Liver (tissue), 9 donors: ENCODE data around the gene ARHGAP23. TPM values are rescaled to one million over a fixed set of nuclear protein-coding genes. Genes with fewer than 3 reads are reported as not detected.

Experiments
- DNase-seq: peaks from one replicate; pipeline ENCODE4 v3.0.0-alpha.2; 2017; ENCODE audit warnings: low spot score
- H3K27ac ChIP-seq, 2 donors: one replicate each; pipeline ENCODE4 v1.7.0; 2013; ENCODE audit warnings: inconsistent platforms in 2 of 2, low read length in 2 of 2, control low read depth in 1 of 2, low read depth in 1 of 2, mild to moderate bottlenecking in 1 of 2
- H3K27me3 ChIP-seq, 4 donors: one replicate each; pipeline versions ENCODE4 v1.6.1 to v1.7.0; 2013; ENCODE audit warnings: low read length in 3 of 4, inconsistent platforms in 1 of 4, mild to moderate bottlenecking in 1 of 4, moderate library complexity in 1 of 4; ENCODE audit not compliant: control insufficient read depth in 4 of 4, insufficient read depth in 4 of 4
- H3K36me3 ChIP-seq, 4 donors: one replicate each; pipeline versions ENCODE4 v1.6.1 to v1.7.0; 2013; ENCODE audit warnings: low read length in 3 of 4, mild to moderate bottlenecking in 3 of 4, low read depth in 1 of 4, moderate library complexity in 1 of 4; ENCODE audit not compliant: control insufficient read depth in 4 of 4, insufficient read depth in 3 of 4
- H3K4me1 ChIP-seq, 4 donors: one replicate each; pipeline versions ENCODE4 v1.6.1 to v1.7.0; 2013; ENCODE audit warnings: low read length in 3 of 4, mild to moderate bottlenecking in 3 of 4, moderate library complexity in 1 of 4; ENCODE audit not compliant: control insufficient read depth in 4 of 4, insufficient read depth in 4 of 4
- H3K4me3 ChIP-seq, 3 donors: one replicate each; pipeline versions ENCODE4 v1.6.1 to v1.7.0; 2013; ENCODE audit warnings: low read length in 3 of 3, control low read depth in 1 of 3, low read depth in 1 of 3, mild to moderate bottlenecking in 1 of 3
- H3K9ac ChIP-seq, 2 donors: one replicate each; pipeline ENCODE4 v1.7.0; 2013; ENCODE audit warnings: low read length in 2 of 2, mild to moderate bottlenecking in 2 of 2, moderate library complexity in 2 of 2, control low read depth in 1 of 2, low read depth in 1 of 2
- H3K9me3 ChIP-seq, 4 donors: one replicate each; pipeline versions ENCODE4 v1.6.1 to v1.7.0; 2013; ENCODE audit warnings: low read length in 3 of 4; ENCODE audit not compliant: control insufficient read depth in 4 of 4
- FOXA2 ChIP-seq: IDR thresholded peaks from 2 replicates; pipeline ENCODE4 v1.6.1; 2016; ENCODE audit warnings: antibody characterized with exemption
- GABPA ChIP-seq, 2 donors: IDR thresholded peaks in 1 of 2; conservative IDR thresholded peaks in 1 of 2; 2 replicates each; pipeline ENCODE4 v1.6.1; 2016; ENCODE audit warnings: antibody characterized with exemption in 2 of 2, mild to moderate bottlenecking in 1 of 2, moderate library complexity in 1 of 2
- JUND ChIP-seq, 2 donors: IDR thresholded peaks; 2 replicates each; pipeline ENCODE4 v1.6.1; 2016; ENCODE audit warnings: antibody characterized with exemption in 2 of 2
- NR2F2 ChIP-seq: IDR thresholded peaks from 2 replicates; pipeline ENCODE4 v1.6.1; 2016; ENCODE audit warnings: antibody characterized with exemption
- RAD21 ChIP-seq, 2 donors: IDR thresholded peaks; 2 replicates each; pipeline ENCODE4 v1.6.1; 2016; ENCODE audit warnings: antibody characterized with exemption in 2 of 2, mild to moderate bottlenecking in 2 of 2
- REST ChIP-seq: IDR thresholded peaks from 2 replicates; pipeline ENCODE4 v1.6.1; 2016; ENCODE audit warnings: antibody characterized with exemption, mild to moderate bottlenecking
- RXRA ChIP-seq, 2 donors: IDR thresholded peaks; 2 replicates each; pipeline ENCODE4 v1.6.1; 2017 to 2018; ENCODE audit warnings: antibody characterized with exemption in 2 of 2, mild to moderate bottlenecking in 1 of 2
- YY1 ChIP-seq: IDR thresholded peaks from 2 replicates; pipeline ENCODE4 v1.6.1; 2016; ENCODE audit warnings: antibody characterized with exemption, mild to moderate bottlenecking
- whole genome bisulfite sequencing: extraction: QIAGEN DNeasy Blood & Tissue Kit; methylation state at CpG from one replicate; pipeline ENCODE4 v1.1.7; 2013; 5-methylcytosine and 5-hydroxymethylcytosine counted together
- polyA plus RNA-seq, 2 donors: library from polyadenylated mRNA; stranded (reverse) in 1 of 2; unstranded in 1 of 2; fragments of 200-250 nt in 1 of 2; fragments of >200 nt in 1 of 2; fragmentation: Nextera tagmentation in 1 of 2; extraction: Ambion mirVana in 1 of 2; gene quantifications; one replicate each; pipeline versions ENCODE4 v1.2.1 to v1.2.3, GENCODE V29; 2013 to 2015
- total RNA-seq, 2 donors: library from RNA; depleted of rRNA; stranded (reverse); fragments of >200 nt; gene quantifications; one replicate each; pipeline ENCODE4 v1.2.3, GENCODE V29; 2014
- TF ChIP-seq, protein P1 (sequence below): IDR thresholded peaks from 2 replicates; pipeline ENCODE4 v1.6.1; 2016; ENCODE audit warnings: antibody characterized with exemption
- TF ChIP-seq, protein P2 (sequence below): fragments of 150-350 bp; IDR thresholded peaks from 2 replicates; pipeline ENCODE4 v1.5.1; 2017; ENCODE audit warnings: improper control_type of control experiment, low read depth, low read length; ENCODE audit not compliant: missing input control
- TF ChIP-seq, protein P3 (sequence below): IDR thresholded peaks from 2 replicates; pipeline ENCODE4 v1.6.1; 2016; ENCODE audit warnings: antibody characterized with exemption
- TF ChIP-seq, protein P4 (sequence below): IDR thresholded peaks from 2 replicates; pipeline ENCODE4 v1.6.1; 2016; ENCODE audit warnings: antibody characterized with exemption
- donor health status: healthy.
- donor health status: healthy.
- donor health status: healthy.
- donor health status: healthy.
- donor health status: healthy.

ARHGAP23 gene
- total and polyA plus RNA-seq, 4 donors, result 0.28 to 31.8 (median 4.6) TPM

DNA sequence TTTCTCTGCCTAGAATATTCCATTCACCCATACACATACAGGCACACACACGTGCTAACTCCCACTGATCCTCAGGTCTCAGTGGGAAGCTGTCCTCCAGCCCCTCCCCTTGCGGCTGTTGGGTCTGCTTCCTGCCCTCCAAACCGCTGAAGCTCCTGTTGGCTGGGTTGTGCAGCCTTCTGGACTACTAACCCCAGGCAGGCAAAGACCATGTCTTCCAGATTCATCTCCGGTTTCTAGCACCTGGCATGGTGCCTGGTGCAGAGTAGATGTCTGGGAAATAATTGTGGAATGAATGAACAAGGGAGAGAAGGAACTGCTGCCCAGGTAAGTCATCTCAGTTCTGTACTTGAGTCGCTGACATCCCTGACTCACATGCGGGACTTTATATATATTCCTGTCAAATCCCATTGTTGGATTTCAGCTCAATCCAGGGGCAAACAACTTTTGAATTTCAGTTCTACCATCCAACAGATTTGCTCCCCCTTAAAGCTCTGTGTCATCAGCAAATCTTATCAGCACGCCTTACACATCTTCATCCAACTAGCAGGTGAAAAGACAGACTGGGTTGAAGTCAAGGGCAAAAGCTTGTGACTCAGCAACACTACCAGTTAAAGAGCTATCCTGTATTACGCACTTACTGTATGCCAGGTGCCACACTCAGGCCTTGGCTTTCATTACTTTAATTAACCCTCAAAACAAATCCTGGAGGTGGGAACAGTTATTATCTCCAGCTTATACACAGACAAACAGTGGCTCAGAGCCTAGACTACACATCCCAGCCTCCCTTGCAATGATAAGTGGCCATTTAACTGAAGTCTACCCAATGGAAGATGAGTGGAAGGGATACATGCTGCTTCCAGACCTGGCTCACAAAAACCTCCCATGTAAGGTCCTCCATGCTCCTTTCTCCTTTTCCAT is 126.4 kb downstream of the ARHGAP23 start:
- 80% methylated on average over 8 of the region's 8 CpGs for WGBS
- Histone ChIP-seq H3K27ac (no peak overlapping the region), H3K36me3 (peaks cover 0 to 4% (median 0%) of the 10 kb centered on the region in 4 donors), H3K9me3 (no peaks in the 10 kb centered on the region), H3K9ac (no peak overlapping the region), H3K27me3 (no peaks in the 10 kb centered on the region), H3K4me1 (peaks cover 9 to 27% (median 22%) of the 10 kb centered on the region in 4 donors), H3K4me3 (no peak overlapping the region)
- DNase-seq, result no peak
- TF ChIP-seq REST, result no peak
- TF ChIP-seq, protein P1, sequence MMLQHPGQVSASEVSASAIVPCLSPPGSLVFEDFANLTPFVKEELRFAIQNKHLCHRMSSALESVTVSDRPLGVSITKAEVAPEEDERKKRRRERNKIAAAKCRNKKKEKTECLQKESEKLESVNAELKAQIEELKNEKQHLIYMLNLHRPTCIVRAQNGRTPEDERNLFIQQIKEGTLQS, result no peak
- no peak for TF ChIP-seq YY1
- no peak for TF ChIP-seq RAD21 (IDR thresholded peaks at IDR 0.05)
- TF ChIP-seq RXRA (IDR thresholded peaks at IDR 0.05), result no peak
- TF ChIP-seq GABPA (IDR thresholded peaks at IDR 0.05 in 1 of 2, conservative IDR thresholded peaks at IDR 0.05 in 1 of 2), result no peak
- TF ChIP-seq, protein P2, sequence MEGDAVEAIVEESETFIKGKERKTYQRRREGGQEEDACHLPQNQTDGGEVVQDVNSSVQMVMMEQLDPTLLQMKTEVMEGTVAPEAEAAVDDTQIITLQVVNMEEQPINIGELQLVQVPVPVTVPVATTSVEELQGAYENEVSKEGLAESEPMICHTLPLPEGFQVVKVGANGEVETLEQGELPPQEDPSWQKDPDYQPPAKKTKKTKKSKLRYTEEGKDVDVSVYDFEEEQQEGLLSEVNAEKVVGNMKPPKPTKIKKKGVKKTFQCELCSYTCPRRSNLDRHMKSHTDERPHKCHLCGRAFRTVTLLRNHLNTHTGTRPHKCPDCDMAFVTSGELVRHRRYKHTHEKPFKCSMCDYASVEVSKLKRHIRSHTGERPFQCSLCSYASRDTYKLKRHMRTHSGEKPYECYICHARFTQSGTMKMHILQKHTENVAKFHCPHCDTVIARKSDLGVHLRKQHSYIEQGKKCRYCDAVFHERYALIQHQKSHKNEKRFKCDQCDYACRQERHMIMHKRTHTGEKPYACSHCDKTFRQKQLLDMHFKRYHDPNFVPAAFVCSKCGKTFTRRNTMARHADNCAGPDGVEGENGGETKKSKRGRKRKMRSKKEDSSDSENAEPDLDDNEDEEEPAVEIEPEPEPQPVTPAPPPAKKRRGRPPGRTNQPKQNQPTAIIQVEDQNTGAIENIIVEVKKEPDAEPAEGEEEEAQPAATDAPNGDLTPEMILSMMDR, result no peak
- no peak for TF ChIP-seq JUND (IDR thresholded peaks at IDR 0.05)
- no peak for TF ChIP-seq FOXA2
- TF ChIP-seq, protein P3, sequence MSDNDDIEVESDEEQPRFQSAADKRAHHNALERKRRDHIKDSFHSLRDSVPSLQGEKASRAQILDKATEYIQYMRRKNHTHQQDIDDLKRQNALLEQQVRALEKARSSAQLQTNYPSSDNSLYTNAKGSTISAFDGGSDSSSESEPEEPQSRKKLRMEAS, result no peak

DNA sequence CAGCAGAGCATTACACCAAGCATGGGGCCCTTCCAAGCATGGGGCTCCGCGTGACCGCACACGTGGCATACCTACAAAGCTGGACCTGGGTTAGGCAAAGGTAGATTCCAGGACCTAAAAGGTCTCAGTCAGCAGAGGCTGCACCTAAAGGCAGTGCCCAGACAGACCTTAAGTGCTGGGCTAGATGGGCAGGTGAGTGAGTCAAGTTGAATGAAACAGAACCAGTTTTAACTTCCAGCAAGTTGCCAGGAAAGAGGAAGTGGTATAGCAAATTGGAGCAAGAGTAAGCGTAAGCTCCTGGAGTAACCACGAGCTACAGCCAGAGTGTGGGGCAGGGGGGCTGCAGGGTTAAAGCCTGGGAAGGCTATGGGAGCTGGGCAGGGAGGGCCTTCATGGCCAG is 128.0 kb downstream of the ARHGAP23 start:
- TF ChIP-seq, protein P4, sequence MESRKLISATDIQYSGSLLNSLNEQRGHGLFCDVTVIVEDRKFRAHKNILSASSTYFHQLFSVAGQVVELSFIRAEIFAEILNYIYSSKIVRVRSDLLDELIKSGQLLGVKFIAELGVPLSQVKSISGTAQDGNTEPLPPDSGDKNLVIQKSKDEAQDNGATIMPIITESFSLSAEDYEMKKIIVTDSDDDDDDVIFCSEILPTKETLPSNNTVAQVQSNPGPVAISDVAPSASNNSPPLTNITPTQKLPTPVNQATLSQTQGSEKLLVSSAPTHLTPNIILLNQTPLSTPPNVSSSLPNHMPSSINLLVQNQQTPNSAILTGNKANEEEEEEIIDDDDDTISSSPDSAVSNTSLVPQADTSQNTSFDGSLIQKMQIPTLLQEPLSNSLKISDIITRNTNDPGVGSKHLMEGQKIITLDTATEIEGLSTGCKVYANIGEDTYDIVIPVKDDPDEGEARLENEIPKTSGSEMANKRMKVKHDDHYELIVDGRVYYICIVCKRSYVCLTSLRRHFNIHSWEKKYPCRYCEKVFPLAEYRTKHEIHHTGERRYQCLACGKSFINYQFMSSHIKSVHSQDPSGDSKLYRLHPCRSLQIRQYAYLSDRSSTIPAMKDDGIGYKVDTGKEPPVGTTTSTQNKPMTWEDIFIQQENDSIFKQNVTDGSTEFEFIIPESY, result no peak
- TF ChIP-seq GABPA (IDR thresholded peaks at IDR 0.05 in 1 of 2, conservative IDR thresholded peaks at IDR 0.05 in 1 of 2) (no peak), FOXA2 (no peak), NR2F2 (no peak)
- peaks cover 15 to 42% (median 35%) of the 10 kb centered on the region in 4 donors for H3K4me1 ChIP-seq
- H3K27me3 ChIP-seq, result no peaks in the 10 kb centered on the region
- no peak for DNase-seq
- H3K4me3 ChIP-seq, result no peak overlapping the region
- no peak overlapping the region for H3K9ac ChIP-seq
- 96% methylated on average over 6 of the region's 6 CpGs for WGBS
- no peak overlapping the region for H3K27ac ChIP-seq
- no peaks in the 10 kb centered on the region for H3K9me3 ChIP-seq
- peaks cover 0 to 2% (median 0%) of the 10 kb centered on the region in 4 donors for H3K36me3 ChIP-seq
